ENCODE results near the gene MBD4. TPM values are rescaled to one million over a fixed set of nuclear protein-coding genes. Genes with fewer than 3 reads are reported as not detected.

The MBD4 gene
- total and polyA plus RNA-seq, 5 donors from 2014 or later: 37.0 to 46.7 (median 43.6) TPM

DNA sequence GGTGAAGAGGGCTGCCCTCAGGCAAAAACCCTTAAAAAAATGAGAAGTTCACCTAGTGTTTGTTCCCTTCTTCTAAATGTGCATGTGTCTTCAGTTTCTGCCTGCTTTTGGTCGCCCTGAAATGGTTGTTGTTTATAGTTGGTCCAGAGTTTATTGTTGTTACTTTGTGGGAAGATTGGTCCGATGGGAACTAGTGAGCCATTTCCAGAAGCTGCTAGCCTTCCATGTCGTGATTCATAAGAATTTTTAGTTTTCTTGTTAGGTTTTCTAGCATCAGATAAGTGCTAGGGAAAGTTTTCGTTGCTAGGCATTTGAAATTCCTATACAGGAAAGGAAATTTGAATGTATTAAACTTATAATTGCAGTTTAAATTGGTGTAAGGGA is 34.0 kb upstream of the MBD4 start:
- Histone ChIP-seq H3K4me3 (ENCODE audit: low read depth, low read length) (no peak overlapping the region), H3K4me1 (ENCODE audit: control insufficient read depth, insufficient read depth, low read length, poor library complexity, severe bottlenecking) (peaks cover 8% of the 10 kb centered on the region), H3K27me3 (ENCODE audit: control insufficient read depth, insufficient read depth, low read length) (no peaks in the 10 kb centered on the region), H3K36me3 (ENCODE audit: control insufficient read depth, insufficient read depth, low read length) (peaks cover 12% of the 10 kb centered on the region), H3K9me3 (ENCODE audit: control insufficient read depth in 2 of 2, low read length in 2 of 2) (no peaks in the 10 kb centered on the region), H3K27ac (ENCODE audit: insufficient read depth, low read length, poor library complexity, severe bottlenecking) (no peak overlapping the region)
- Mint-ChIP-seq H3K9me3 (no peaks in the 10 kb centered on the region), H3K27ac (no peak overlapping the region), H3K4me1 (peaks cover 7 to 18% (median 14%) of the 10 kb centered on the region in 4 donors), H3K27me3 (no peaks in the 10 kb centered on the region), H3K36me3 (peaks cover 40% of the 10 kb centered on the region), H3K4me3 (no peak overlapping the region)
- no peak for DNase-seq
- ATAC-seq (ENCODE audit: low read depth in 2 of 2): no peak

GRCh38 chr3:129473067-129473768 is 33.5 kb upstream of the MBD4 start:
- H3K4me1 ChIP-seq (ENCODE audit: control insufficient read depth, insufficient read depth, low read length, poor library complexity, severe bottlenecking): peaks cover 10% of the 10 kb centered on the region
- H3K27me3 Mint-ChIP-seq: no peaks in the 10 kb centered on the region
- H3K36me3 ChIP-seq (ENCODE audit: control insufficient read depth, insufficient read depth, low read length): peaks cover 12% of the 10 kb centered on the region
- H3K27ac Mint-ChIP-seq: no peak overlapping the region
- no peaks in the 10 kb centered on the region for H3K27me3 ChIP-seq (ENCODE audit: control insufficient read depth, insufficient read depth, low read length)
- no peaks in the 10 kb centered on the region for H3K9me3 ChIP-seq (ENCODE audit: control insufficient read depth in 2 of 2, low read length in 2 of 2)
- no peak overlapping the region for H3K4me3 ChIP-seq (ENCODE audit: low read depth, low read length)
- H3K4me3 Mint-ChIP-seq: no peak overlapping the region
- H3K9me3 Mint-ChIP-seq: no peaks in the 10 kb centered on the region
- H3K36me3 Mint-ChIP-seq: peaks cover 40% of the 10 kb centered on the region
- H3K4me1 Mint-ChIP-seq: peaks cover 12 to 21% (median 17%) of the 10 kb centered on the region in 4 donors
- H3K27ac ChIP-seq (ENCODE audit: insufficient read depth, low read length, poor library complexity, severe bottlenecking): no peak overlapping the region
- no peak for DNase-seq
- ATAC-seq (ENCODE audit: low read depth in 2 of 2): no peak

GRCh38 chr3:129470861-129471260 is 31.1 kb upstream of the MBD4 start:
- H3K27ac Mint-ChIP-seq: peak overlapping the region; percentile 26 to 68 (median 65)
- H3K36me3 Mint-ChIP-seq: peaks cover 27% of the 10 kb centered on the region
- H3K36me3 ChIP-seq (ENCODE audit: control insufficient read depth, insufficient read depth, low read length): peaks cover 4% of the 10 kb centered on the region
- H3K4me3 Mint-ChIP-seq: no peak overlapping the region
- H3K4me1 Mint-ChIP-seq: peaks cover 12 to 21% (median 17%) of the 10 kb centered on the region in 4 donors
- no peak overlapping the region for H3K27ac ChIP-seq (ENCODE audit: insufficient read depth, low read length, poor library complexity, severe bottlenecking)
- no peaks in the 10 kb centered on the region for H3K27me3 Mint-ChIP-seq
- H3K27me3 ChIP-seq (ENCODE audit: control insufficient read depth, insufficient read depth, low read length): no peaks in the 10 kb centered on the region
- no peak for ATAC-seq (ENCODE audit: low read depth in 2 of 2)
- H3K9me3 Mint-ChIP-seq: no peaks in the 10 kb centered on the region
- H3K9me3 ChIP-seq (ENCODE audit: control insufficient read depth in 2 of 2, low read length in 2 of 2): no peaks in the 10 kb centered on the region
- peak in 1 of 3 donors; percentile 9 for DNase-seq
- peaks cover 10% of the 10 kb centered on the region for H3K4me1 ChIP-seq (ENCODE audit: control insufficient read depth, insufficient read depth, low read length, poor library complexity, severe bottlenecking)
- no peak overlapping the region for H3K4me3 ChIP-seq (ENCODE audit: low read depth, low read length)

GRCh38 chr3:129469026-129469425 is 29.3 kb upstream of the MBD4 start:
- H3K27me3 Mint-ChIP-seq: no peaks in the 10 kb centered on the region
- Histone ChIP-seq H3K4me1 (ENCODE audit: control insufficient read depth, insufficient read depth, low read length, poor library complexity, severe bottlenecking) (peaks cover 10% of the 10 kb centered on the region), H3K4me3 (ENCODE audit: low read depth, low read length) (no peak overlapping the region), H3K27ac (ENCODE audit: insufficient read depth, low read length, poor library complexity, severe bottlenecking) (peak overlapping the region; percentile 59), H3K27me3 (ENCODE audit: control insufficient read depth, insufficient read depth, low read length) (no peaks in the 10 kb centered on the region), H3K36me3 (ENCODE audit: control insufficient read depth, insufficient read depth, low read length) (peaks cover 4% of the 10 kb centered on the region), H3K9me3 (ENCODE audit: control insufficient read depth in 2 of 2, low read length in 2 of 2) (no peaks in the 10 kb centered on the region)
- DNase-seq (peak in 2 of 3 donors; percentile 37 to 62), ATAC-seq (ENCODE audit: low read depth in 2 of 2) (peak; percentile 83 to 96)
- peak overlapping the region; percentile 76 to 86 (median 78) for H3K27ac Mint-ChIP-seq
- H3K9me3 Mint-ChIP-seq: no peaks in the 10 kb centered on the region
- H3K4me1 Mint-ChIP-seq: peaks cover 12 to 21% (median 17%) of the 10 kb centered on the region in 4 donors
- peaks cover 26% of the 10 kb centered on the region for H3K36me3 Mint-ChIP-seq
- no peak overlapping the region for H3K4me3 Mint-ChIP-seq

- H3K36me3 Mint-ChIP-seq: peaks cover 31% of the 10 kb centered on the region
- DNase-seq (no peak), ATAC-seq (ENCODE audit: low read depth in 2 of 2) (no peak)
- H3K9me3 Mint-ChIP-seq: no peaks in the 10 kb centered on the region
- peaks cover 10% of the 10 kb centered on the region for H3K4me1 ChIP-seq (ENCODE audit: control insufficient read depth, insufficient read depth, low read length, poor library complexity, severe bottlenecking)
- H3K4me3 Mint-ChIP-seq: no peak overlapping the region
- H3K27ac Mint-ChIP-seq: peak overlapping the region in 2 of 3 donors; percentile 5 to 76
- H3K36me3 ChIP-seq (ENCODE audit: control insufficient read depth, insufficient read depth, low read length): peaks cover 7% of the 10 kb centered on the region
- no peak overlapping the region for H3K27ac ChIP-seq (ENCODE audit: insufficient read depth, low read length, poor library complexity, severe bottlenecking)
- H3K9me3 ChIP-seq (ENCODE audit: control insufficient read depth in 2 of 2, low read length in 2 of 2): no peaks in the 10 kb centered on the region
- no peaks in the 10 kb centered on the region for H3K27me3 Mint-ChIP-seq
- no peaks in the 10 kb centered on the region for H3K27me3 ChIP-seq (ENCODE audit: control insufficient read depth, insufficient read depth, low read length)
- peaks cover 12 to 21% (median 17%) of the 10 kb centered on the region in 4 donors for H3K4me1 Mint-ChIP-seq
- no peak overlapping the region for H3K4me3 ChIP-seq (ENCODE audit: low read depth, low read length)
Measured at GRCh38 chr3:129467932-129468331, 28.2 kb upstream of the MBD4 start.

DNA sequence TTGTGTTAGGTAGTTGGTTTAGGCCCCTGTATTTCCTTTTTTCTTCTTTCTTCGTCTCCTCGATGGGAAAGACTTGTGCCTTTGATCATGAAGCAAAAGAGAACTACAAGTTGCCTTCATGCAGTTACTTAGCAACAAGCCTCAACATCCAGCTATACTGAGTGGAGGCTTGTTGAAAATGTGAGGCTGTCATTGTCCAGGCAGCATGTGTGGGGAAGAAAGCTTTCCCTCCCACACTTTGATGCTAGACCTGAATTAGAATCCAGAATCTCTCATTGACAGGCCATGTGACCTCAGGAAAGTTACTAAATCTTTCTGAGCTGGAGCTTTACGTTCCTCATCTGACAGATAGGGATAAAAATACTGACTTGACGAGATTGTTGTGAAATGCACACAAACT is 24.0 kb upstream of the MBD4 start:
- Histone ChIP-seq H3K36me3 (ENCODE audit: control insufficient read depth, insufficient read depth, low read length) (peaks cover 3% of the 10 kb centered on the region), H3K27me3 (ENCODE audit: control insufficient read depth, insufficient read depth, low read length) (no peaks in the 10 kb centered on the region), H3K4me1 (ENCODE audit: control insufficient read depth, insufficient read depth, low read length, poor library complexity, severe bottlenecking) (peaks cover 1% of the 10 kb centered on the region), H3K27ac (ENCODE audit: insufficient read depth, low read length, poor library complexity, severe bottlenecking) (no peak overlapping the region), H3K4me3 (ENCODE audit: low read depth, low read length) (no peak overlapping the region), H3K9me3 (ENCODE audit: control insufficient read depth in 2 of 2, low read length in 2 of 2) (no peaks in the 10 kb centered on the region)
- Mint-ChIP-seq H3K36me3 (peaks cover 30% of the 10 kb centered on the region), H3K9me3 (no peaks in the 10 kb centered on the region), H3K27me3 (no peaks in the 10 kb centered on the region), H3K4me3 (no peak overlapping the region), H3K4me1 (peaks cover 1 to 8% (median 4%) of the 10 kb centered on the region in 4 donors), H3K27ac (no peak overlapping the region)
- no peak for ATAC-seq (ENCODE audit: low read depth in 2 of 2)
- DNase-seq: no peak

GRCh38 chr3:129463094-129463493 is 23.3 kb upstream of the MBD4 start:
- peaks cover 31% of the 10 kb centered on the region for H3K36me3 Mint-ChIP-seq
- ATAC-seq (ENCODE audit: low read depth in 2 of 2) (no peak), DNase-seq (no peak)
- Histone ChIP-seq H3K4me1 (ENCODE audit: control insufficient read depth, insufficient read depth, low read length, poor library complexity, severe bottlenecking) (no peaks in the 10 kb centered on the region), H3K9me3 (ENCODE audit: control insufficient read depth in 2 of 2, low read length in 2 of 2) (no peaks in the 10 kb centered on the region), H3K27ac (ENCODE audit: insufficient read depth, low read length, poor library complexity, severe bottlenecking) (no peak overlapping the region), H3K4me3 (ENCODE audit: low read depth, low read length) (no peak overlapping the region), H3K27me3 (ENCODE audit: control insufficient read depth, insufficient read depth, low read length) (no peaks in the 10 kb centered on the region), H3K36me3 (ENCODE audit: control insufficient read depth, insufficient read depth, low read length) (peaks cover 3% of the 10 kb centered on the region)
- no peak overlapping the region for H3K4me3 Mint-ChIP-seq
- no peaks in the 10 kb centered on the region for H3K9me3 Mint-ChIP-seq
- H3K27ac Mint-ChIP-seq: no peak overlapping the region
- H3K4me1 Mint-ChIP-seq: peaks cover 0 to 4% (median under 1%) of the 10 kb centered on the region in 4 donors
- H3K27me3 Mint-ChIP-seq: no peaks in the 10 kb centered on the region

All from CD4-positive, CD25-positive, alpha-beta regulatory T cell (primary cell).